ENCODE measurements around the gene RASSF8. TPM values are rescaled to one million over a fixed set of nuclear protein-coding genes. Genes with fewer than 3 reads are reported as not detected.

The RASSF8 gene
- total and polyA plus RNA-seq, 2 donors from 2014 or later: 12.0 to 52.8 TPM

DNA sequence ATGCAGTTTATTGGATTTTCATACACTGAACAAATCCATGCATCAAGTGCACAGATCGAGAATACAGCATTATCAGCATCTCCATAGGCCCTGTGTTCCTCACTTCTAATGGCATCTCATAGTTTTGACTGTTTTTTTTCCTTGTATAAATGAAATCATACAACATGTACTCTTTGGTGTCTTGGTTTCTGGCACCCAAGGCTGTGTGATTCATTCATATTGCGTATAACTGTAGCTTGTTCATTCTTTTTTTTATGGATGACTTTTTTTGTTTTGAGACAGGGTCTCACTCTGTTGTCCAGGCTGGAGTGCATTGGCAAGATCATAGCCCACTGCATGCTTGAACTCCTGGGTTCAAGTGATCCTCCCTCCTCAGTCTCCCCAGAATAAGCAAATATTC lies 14.3 kb downstream of the RASSF8 start:
- H3K4me3 ChIP-seq (ENCODE audit: low read length in 3 of 3): no peak overlapping the region
- no peak overlapping the region for H3K9ac ChIP-seq (ENCODE audit: low read length in 3 of 3)
- no peak for DNase-seq
- H3K27me3 ChIP-seq (ENCODE audit: control insufficient read depth, insufficient read depth, low read length): no peaks in the 10 kb centered on the region
- FAIRE-seq: no peak
- peaks cover 0 to 25% (median 13%) of the 10 kb centered on the region in 3 donors for H3K4me1 ChIP-seq (ENCODE audit: control insufficient read depth in 2 of 3, insufficient read depth in 2 of 3, low read depth in 1 of 3, low read length in 3 of 3)
- intact Hi-C loops (cut with DNase I): no loop called here
- no peaks in the 10 kb centered on the region for H3K36me3 ChIP-seq (ENCODE audit: control insufficient read depth in 2 of 3, insufficient read depth in 3 of 3, low read length in 3 of 3)
- H3K9me3 ChIP-seq (ENCODE audit: control insufficient read depth in 2 of 3, insufficient read depth in 1 of 3, low read length in 3 of 3): no peaks in the 10 kb centered on the region
- H3K27ac ChIP-seq (ENCODE audit: low read depth in 2 of 2, low read length in 2 of 2): no peak overlapping the region
- TF ChIP-seq, protein P1, sequence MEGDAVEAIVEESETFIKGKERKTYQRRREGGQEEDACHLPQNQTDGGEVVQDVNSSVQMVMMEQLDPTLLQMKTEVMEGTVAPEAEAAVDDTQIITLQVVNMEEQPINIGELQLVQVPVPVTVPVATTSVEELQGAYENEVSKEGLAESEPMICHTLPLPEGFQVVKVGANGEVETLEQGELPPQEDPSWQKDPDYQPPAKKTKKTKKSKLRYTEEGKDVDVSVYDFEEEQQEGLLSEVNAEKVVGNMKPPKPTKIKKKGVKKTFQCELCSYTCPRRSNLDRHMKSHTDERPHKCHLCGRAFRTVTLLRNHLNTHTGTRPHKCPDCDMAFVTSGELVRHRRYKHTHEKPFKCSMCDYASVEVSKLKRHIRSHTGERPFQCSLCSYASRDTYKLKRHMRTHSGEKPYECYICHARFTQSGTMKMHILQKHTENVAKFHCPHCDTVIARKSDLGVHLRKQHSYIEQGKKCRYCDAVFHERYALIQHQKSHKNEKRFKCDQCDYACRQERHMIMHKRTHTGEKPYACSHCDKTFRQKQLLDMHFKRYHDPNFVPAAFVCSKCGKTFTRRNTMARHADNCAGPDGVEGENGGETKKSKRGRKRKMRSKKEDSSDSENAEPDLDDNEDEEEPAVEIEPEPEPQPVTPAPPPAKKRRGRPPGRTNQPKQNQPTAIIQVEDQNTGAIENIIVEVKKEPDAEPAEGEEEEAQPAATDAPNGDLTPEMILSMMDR (IDR thresholded peaks at IDR 0.05; ENCODE audit: borderline replicate concordance, extremely low read depth, insufficient read depth): no peak

DNA sequence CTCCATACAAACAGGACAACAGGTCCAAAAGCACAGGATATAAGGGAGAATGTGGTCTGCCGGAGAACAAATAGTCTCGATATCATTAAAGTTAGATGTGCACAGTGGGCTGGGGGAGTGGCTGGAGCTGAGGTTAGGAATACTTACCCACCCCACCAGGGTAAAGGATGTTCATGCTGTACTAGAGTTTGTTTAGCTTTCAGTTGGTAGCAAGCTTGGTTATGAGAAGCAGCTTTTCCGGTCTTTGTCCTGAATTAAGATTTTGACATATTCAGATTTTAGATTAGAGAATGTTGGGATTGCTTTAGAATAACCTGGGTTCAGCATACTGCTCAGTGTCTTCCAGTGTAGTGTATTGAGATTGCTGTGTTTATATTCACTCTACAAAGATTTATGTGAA lies 16.7 kb downstream of the RASSF8 start:
- no peak overlapping the region for H3K27ac ChIP-seq (ENCODE audit: low read depth in 2 of 2, low read length in 2 of 2)
- peaks cover 0 to 15% (median 13%) of the 10 kb centered on the region in 3 donors for H3K4me1 ChIP-seq (ENCODE audit: control insufficient read depth in 2 of 3, insufficient read depth in 2 of 3, low read depth in 1 of 3, low read length in 3 of 3)
- no peaks in the 10 kb centered on the region for H3K36me3 ChIP-seq (ENCODE audit: control insufficient read depth in 2 of 3, insufficient read depth in 3 of 3, low read length in 3 of 3)
- no peaks in the 10 kb centered on the region for H3K9me3 ChIP-seq (ENCODE audit: control insufficient read depth in 2 of 3, insufficient read depth in 1 of 3, low read length in 3 of 3)
- TF ChIP-seq, protein P1 (IDR thresholded peaks at IDR 0.05; ENCODE audit: borderline replicate concordance, extremely low read depth, insufficient read depth): no peak
- H3K9ac ChIP-seq (ENCODE audit: low read length in 3 of 3): no peak overlapping the region
- no peak for DNase-seq
- no peak overlapping the region for H3K4me3 ChIP-seq (ENCODE audit: low read length in 3 of 3)
- no peaks in the 10 kb centered on the region for H3K27me3 ChIP-seq (ENCODE audit: control insufficient read depth, insufficient read depth, low read length)
- FAIRE-seq: no peak
- intact Hi-C loops (cut with DNase I): no loop called here

DNA sequence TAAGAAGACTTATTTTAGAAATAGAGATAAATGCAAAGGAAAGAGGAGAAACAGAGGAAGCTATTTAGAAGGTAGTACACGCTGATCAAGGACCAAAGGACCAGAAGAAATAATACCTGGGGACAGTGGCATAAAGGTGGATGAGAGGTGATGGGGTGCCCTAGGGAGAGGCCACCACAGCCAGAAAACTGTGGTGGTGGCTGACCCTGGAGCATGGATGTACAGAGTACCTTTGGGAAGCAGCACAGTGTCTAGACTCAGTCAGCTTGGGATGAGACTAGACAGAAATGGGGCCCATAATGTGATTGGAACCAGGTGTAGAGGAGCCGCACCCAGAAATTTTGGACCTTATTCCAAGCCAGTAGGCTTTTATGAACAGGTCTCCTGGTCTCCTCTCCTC lies 17.2 kb downstream of the RASSF8 start:
- no peak overlapping the region for H3K9ac ChIP-seq (ENCODE audit: low read length in 3 of 3)
- H3K4me3 ChIP-seq (ENCODE audit: low read length in 3 of 3): no peak overlapping the region
- no peak overlapping the region for H3K27ac ChIP-seq (ENCODE audit: low read depth in 2 of 2, low read length in 2 of 2)
- no peaks in the 10 kb centered on the region for H3K36me3 ChIP-seq (ENCODE audit: control insufficient read depth in 2 of 3, insufficient read depth in 3 of 3, low read length in 3 of 3)
- FAIRE-seq (no peak), DNase-seq (no peak)
- no peaks in the 10 kb centered on the region for H3K27me3 ChIP-seq (ENCODE audit: control insufficient read depth, insufficient read depth, low read length)
- no peaks in the 10 kb centered on the region for H3K9me3 ChIP-seq (ENCODE audit: control insufficient read depth in 2 of 3, insufficient read depth in 1 of 3, low read length in 3 of 3)
- TF ChIP-seq, protein P1 (IDR thresholded peaks at IDR 0.05; ENCODE audit: borderline replicate concordance, extremely low read depth, insufficient read depth): no peak
- intact Hi-C loops (cut with DNase I): no loop called here
- peaks cover 0 to 12% (median 10%) of the 10 kb centered on the region in 3 donors for H3K4me1 ChIP-seq (ENCODE audit: control insufficient read depth in 2 of 3, insufficient read depth in 2 of 3, low read depth in 1 of 3, low read length in 3 of 3)

- TF ChIP-seq, protein P1 (IDR thresholded peaks at IDR 0.05; ENCODE audit: borderline replicate concordance, extremely low read depth, insufficient read depth): no peak
- no peak overlapping the region for H3K9ac ChIP-seq (ENCODE audit: low read length in 3 of 3)
- no peak overlapping the region for H3K4me3 ChIP-seq (ENCODE audit: low read length in 3 of 3)
- H3K27me3 ChIP-seq (ENCODE audit: control insufficient read depth, insufficient read depth, low read length): no peaks in the 10 kb centered on the region
- no peak for FAIRE-seq
- H3K4me1 ChIP-seq (ENCODE audit: control insufficient read depth in 2 of 3, insufficient read depth in 2 of 3, low read depth in 1 of 3, low read length in 3 of 3): peaks cover 0 to 11% (median 10%) of the 10 kb centered on the region in 3 donors
- no peaks in the 10 kb centered on the region for H3K36me3 ChIP-seq (ENCODE audit: control insufficient read depth in 2 of 3, insufficient read depth in 3 of 3, low read length in 3 of 3)
- no peak overlapping the region for H3K27ac ChIP-seq (ENCODE audit: low read depth in 2 of 2, low read length in 2 of 2)
- no peak for DNase-seq
- H3K9me3 ChIP-seq (ENCODE audit: control insufficient read depth in 2 of 3, insufficient read depth in 1 of 3, low read length in 3 of 3): no peaks in the 10 kb centered on the region
- intact Hi-C loops (cut with DNase I): no loop called here
Observed at GRCh38 chr12:25976289-25976688, 17.8 kb downstream of the RASSF8 start.

Data from kidney (tissue), 14 donors.